Renal cortex interstitium (tissue), 11 donors: ENCODE results near the gene FSHR. TPM values are rescaled to one million over a fixed set of nuclear protein-coding genes. Genes with fewer than 3 reads are reported as not detected.

Experiments used
- DNase-seq, 11 donors: peaks; one replicate each; pipeline ENCODE4 v3.0.0-alpha.2; 2013; ENCODE audit warnings: low read depth in 9 of 11, low spot score in 4 of 11; ENCODE audit errors: extremely low read depth in 1 of 11
- polyA plus RNA-seq, 3 donors: library from polyadenylated mRNA; unstranded; fragments of 120-200 nt; gene quantifications; one replicate each; pipeline ENCODE4 v1.2.1, GENCODE V29; 2013; ENCODE audit not compliant: insufficient read length in 3 of 3

Gene FSHR
- polyA plus RNA-seq, 3 donors = not detected

- no peak for DNase-seq
Measured at GRCh38 chr2:48938231-48938630, 216.1 kb downstream of the FSHR start.

GRCh38 chr2:48934807-48935206 lies 219.5 kb downstream of the FSHR start:
- no peak for DNase-seq

GRCh38 chr2:48933828-48934497 lies 220.4 kb downstream of the FSHR start:
- no peak for DNase-seq

- DNase-seq = no peak
Measured at GRCh38 chr2:48932667-48933066, 221.6 kb downstream of the FSHR start.

GRCh38 chr2:48929571-48930301 lies 224.6 kb downstream of the FSHR start:
- DNase-seq = no peak

- DNase-seq = no peak
Measured at GRCh38 chr2:48927355-48927754, 227.0 kb downstream of the FSHR start.

GRCh38 chr2:48915884-48916283 lies 238.4 kb downstream of the FSHR start:
- no peak for DNase-seq

GRCh38 chr2:48915227-48915626 lies 239.1 kb downstream of the FSHR start:
- no peak for DNase-seq

- no peak for DNase-seq
Measured at GRCh38 chr2:48914477-48915089, 239.7 kb downstream of the FSHR start.
